SU-DHL-6 (cell line): ENCODE measurements around the gene CHST14.

ENCODE experiments used
- H2AFZ ChIP-seq: fragments of 200-600 bp; sonication (generic); 2 replicates; pipeline ENCODE4 v1.6.1; 2014; ENCODE audit warnings: low read depth, mild to moderate bottlenecking, moderate library complexity, mixed read lengths, antibody characterized with exemption, low read length; ENCODE audit not compliant: severe bottlenecking
- H3F3A ChIP-seq: fragments of 200-600 bp; shearing (Covaris generic); 2 replicates; pipeline ENCODE4 v1.6.0; 2016; ENCODE audit warnings: antibody characterized with exemption, mild to moderate bottlenecking; ENCODE audit not compliant: insufficient read depth
- H3K27ac ChIP-seq: fragments of 200-600 bp; sonication (generic); 2 replicates; pipeline ENCODE4 v1.5.1; 2016; ENCODE audit warnings: low read depth, mild to moderate bottlenecking, low read length, moderate library complexity, mixed read lengths
- H3K27me3 ChIP-seq: fragments of 200-600 bp; sonication (generic), shearing (Covaris generic); 2 replicates; pipeline ENCODE4 v1.6.0; 2014; ENCODE audit warnings: mild to moderate bottlenecking, low read length
- H3K36me3 ChIP-seq: fragments of 200-600 bp; sonication (generic); 2 replicates; pipeline ENCODE4 v1.6.1; 2014; ENCODE audit warnings: mild to moderate bottlenecking, low read length, mixed read lengths
- H3K4me2 ChIP-seq: fragments of 300-600, 200-600 bp; shearing (Covaris generic), sonication (generic); 2 replicates; pipeline ENCODE4 v1.6.0; 2014; ENCODE audit warnings: low read length, low read depth, mild to moderate bottlenecking; ENCODE audit not compliant: poor library complexity, severe bottlenecking
- H3K4me3 ChIP-seq: fragments of 200-600 bp; sonication (generic); 2 replicates; pipeline ENCODE4 v1.5.1; 2014; ENCODE audit warnings: antibody characterized with exemption, low read length, mild to moderate bottlenecking, mixed read lengths; ENCODE audit not compliant: insufficient read depth, poor library complexity, severe bottlenecking
- H3K79me2 ChIP-seq: fragments of 200-600 bp; sonication (generic); 2 replicates; pipeline ENCODE4 v1.6.1; 2014; ENCODE audit warnings: mild to moderate bottlenecking, low read length, moderate library complexity; ENCODE audit not compliant: insufficient read depth
- H3K9ac ChIP-seq: fragments of 200-600 bp; sonication (generic); 2 replicates; pipeline ENCODE4 v1.7.0; 2014; ENCODE audit warnings: mild to moderate bottlenecking, low read length
- H3K9me2 ChIP-seq: fragments of 200-600 bp; sonication (generic); replicated peaks from 2 replicates; pipeline ENCODE4 v1.6.1; 2014; ENCODE audit warnings: low read length; ENCODE audit not compliant: insufficient read depth
- H3K9me3 ChIP-seq: fragments of 200-600 bp; sonication (generic); 2 replicates; pipeline ENCODE4 v1.6.1; 2014; ENCODE audit warnings: low read length, mixed read lengths; ENCODE audit not compliant: insufficient read depth
- H4K20me1 ChIP-seq: fragments of 200-600 bp; sonication (generic); 2 replicates; pipeline ENCODE4 v1.6.1; 2014; ENCODE audit warnings: low read depth, mild to moderate bottlenecking, antibody characterized with exemption, low read length, moderate library complexity, mixed read lengths
- CTCF ChIP-seq: fragments of 200-600 bp; sonication (generic); IDR thresholded peaks from one replicate; pipeline ENCODE4 v1.5.1; 2017; ENCODE audit warnings: antibody characterized with exemption, mild to moderate bottlenecking, low read length, moderate library complexity; ENCODE audit not compliant: insufficient read depth, poor library complexity, severe bottlenecking
- EZH2phosphoT487 ChIP-seq: fragments of 200-600 bp; sonication (generic), shearing (Covaris generic); conservative IDR thresholded peaks from 2 replicates; pipeline ENCODE4 v1.6.1; 2018; ENCODE audit warnings: mild to moderate bottlenecking, antibody characterized with exemption, low read length, moderate library complexity, mixed read lengths

The CHST14 gene

DNA sequence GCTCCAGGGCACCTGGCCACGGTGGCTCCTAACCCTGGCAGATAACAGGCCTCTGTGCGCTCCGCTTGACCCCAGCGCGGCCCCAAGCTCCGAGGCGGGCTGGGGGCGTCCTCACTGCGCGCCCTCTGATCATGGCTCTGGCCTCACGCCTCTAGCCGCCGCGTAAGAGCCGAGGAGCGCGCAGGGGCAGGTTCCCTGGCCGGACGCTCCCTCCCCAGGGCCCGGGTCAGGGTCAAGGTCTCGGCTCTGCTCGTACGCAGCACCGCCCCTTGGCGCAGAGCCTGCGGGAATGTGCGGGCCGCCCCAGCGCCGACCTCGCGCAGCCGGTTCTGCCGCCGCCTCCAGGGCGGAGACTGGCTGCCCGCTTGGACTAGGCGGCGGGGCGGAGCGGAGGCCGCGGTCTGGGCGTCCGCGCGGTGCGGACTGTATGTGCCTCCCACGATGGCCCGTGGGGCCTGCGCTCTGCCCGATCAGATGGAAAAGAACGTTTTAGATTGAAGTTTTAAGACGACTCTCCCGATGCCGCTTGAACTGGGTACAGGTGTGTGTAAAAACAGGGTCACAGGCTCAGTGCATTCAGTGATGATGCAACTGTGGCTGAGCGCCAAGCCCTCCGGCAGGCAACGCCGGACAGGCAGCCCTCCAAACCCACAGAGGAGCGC lies 40.8 kb downstream of the CHST14 start:
- H3K9ac ChIP-seq: no peak overlapping the region
- H3K36me3 ChIP-seq: no peaks in the 10 kb centered on the region
- H3K79me2 ChIP-seq: no peaks in the 10 kb centered on the region
- H3K4me3 ChIP-seq: no peak overlapping the region
- H3K27me3 ChIP-seq: no peaks in the 10 kb centered on the region; the same call in 1 of the 2 replicates
- no peak overlapping the region for H2AFZ ChIP-seq
- no peaks in the 10 kb centered on the region for H3F3A ChIP-seq
- H3K27ac ChIP-seq: no peak overlapping the region
- no peak for TF ChIP-seq EZH2phosphoT487
- TF ChIP-seq CTCF: no peak
- H4K20me1 ChIP-seq: no peaks in the 10 kb centered on the region
- H3K4me2 ChIP-seq: peak overlapping the region; percentile 33
- no peaks in the 10 kb centered on the region for H3K9me2 ChIP-seq
- no peaks in the 10 kb centered on the region for H3K9me3 ChIP-seq

- no peak overlapping the region for H3K9ac ChIP-seq
- no peaks in the 10 kb centered on the region; the same call in 1 of the 2 replicates for H3K27me3 ChIP-seq
- H4K20me1 ChIP-seq: no peaks in the 10 kb centered on the region
- H3K27ac ChIP-seq: no peak overlapping the region
- H3K4me2 ChIP-seq: no peak overlapping the region
- no peaks in the 10 kb centered on the region for H3F3A ChIP-seq
- no peak overlapping the region for H3K4me3 ChIP-seq
- TF ChIP-seq EZH2phosphoT487 (no peak), CTCF (no peak)
- H3K79me2 ChIP-seq: no peaks in the 10 kb centered on the region
- H3K9me2 ChIP-seq: no peaks in the 10 kb centered on the region
- H3K36me3 ChIP-seq: no peaks in the 10 kb centered on the region
- H3K9me3 ChIP-seq: no peaks in the 10 kb centered on the region
- no peak overlapping the region for H2AFZ ChIP-seq
These were observed 41.7 kb downstream of the CHST14 start for GRCh38 chr15:40512440-40512839.

GRCh38 chr15:40513609-40514008 lies 42.8 kb downstream of the CHST14 start:
- no peak for TF ChIP-seq CTCF
- no peak for TF ChIP-seq EZH2phosphoT487
- Histone ChIP-seq H3K9me3 (no peaks in the 10 kb centered on the region), H3K4me2 (no peak overlapping the region), H3K27me3 (no peaks in the 10 kb centered on the region), H3K9ac (no peak overlapping the region), H3K36me3 (no peaks in the 10 kb centered on the region), H3K4me3 (no peak overlapping the region), H2AFZ (no peak overlapping the region), H3F3A (no peaks in the 10 kb centered on the region), H3K9me2 (no peaks in the 10 kb centered on the region), H3K27ac (no peak overlapping the region), H3K79me2 (no peaks in the 10 kb centered on the region), H4K20me1 (no peaks in the 10 kb centered on the region)
